ENCODE results near the gene LARP7.
"Not testable (repeated sequence)": the region's sequence is repeated elsewhere in the genome, so short reads cannot be mapped to it uniquely, and the experiment has no call there.

GRCh38 chr4:112705891-112706839, 69.2 kb downstream of the LARP7 start:
- TF ChIP-seq CTCF (conservative IDR thresholded peaks at IDR 0.05); ZFX (IDR thresholded peaks at IDR 0.05): not testable (repeated sequence)

All from C4-2B (cell line).